Stimulated activated CD4-positive, alpha-beta T cell treated with anti-CD3 and anti-CD28 coated beads, Interleukin-4, amount 100 ng/mL, for 1 hour (primary cell): ENCODE measurements around the gene ZNF836.
A peak's percentile ranks its signal among the peaks of the same experiment; 100 is the strongest.
"Not testable (repeated sequence)": the region's sequence is repeated elsewhere in the genome, so short reads cannot be mapped to it uniquely, and the experiment has no call there.

Source experiments
- DNase-seq: peaks from one replicate; pipeline ENCODE4 v3.0.0-alpha.2; 2020

Gene ZNF836

DNA sequence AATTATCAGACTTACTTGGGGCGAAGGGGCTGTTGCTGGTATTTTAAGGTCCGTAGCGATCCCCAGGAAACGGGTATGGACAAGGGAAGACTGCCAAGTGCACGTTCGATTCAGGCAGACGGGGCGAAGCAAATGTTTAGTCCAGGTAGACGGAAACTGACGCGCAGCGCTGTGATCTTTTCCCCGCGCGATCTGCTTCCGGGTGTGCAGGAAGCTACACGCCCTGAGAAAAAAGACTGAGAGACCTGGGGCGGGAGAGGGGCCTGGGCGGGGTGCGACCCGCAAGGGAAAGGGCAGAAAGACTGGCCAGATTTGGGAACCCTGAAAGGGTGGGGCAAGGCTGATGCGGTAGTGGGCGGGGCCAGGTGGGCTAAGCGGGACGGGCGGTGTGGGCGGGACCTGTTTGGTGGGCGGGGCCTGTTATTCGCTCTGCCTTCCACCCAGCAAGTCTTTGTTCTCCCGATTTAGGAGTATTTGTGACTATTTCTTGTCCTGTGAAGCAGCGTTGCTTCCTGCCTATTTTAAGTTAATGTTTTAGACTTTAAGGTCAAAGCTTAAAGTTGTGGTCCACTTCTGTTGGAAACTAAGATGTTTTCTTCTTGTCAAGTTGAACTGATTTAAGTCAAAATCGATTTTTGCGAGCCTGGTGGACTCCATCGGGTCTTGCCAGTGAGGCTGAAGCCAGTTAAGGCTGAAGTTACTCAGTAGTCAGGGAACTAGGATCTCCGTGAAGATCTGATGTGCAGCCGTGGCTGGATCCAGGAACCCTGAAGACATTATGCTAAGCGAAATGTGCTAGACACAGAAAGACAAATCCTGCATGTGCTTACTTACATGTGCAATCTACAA is at the start of gene ZNF836:
ZNF836 (minus strand) TSS at position 301 of the 849 bp plus-strand sequence. CDS start 3,549 bp downstream, outside the sequence.
- DNase-seq, result peak; percentile 89

DNA sequence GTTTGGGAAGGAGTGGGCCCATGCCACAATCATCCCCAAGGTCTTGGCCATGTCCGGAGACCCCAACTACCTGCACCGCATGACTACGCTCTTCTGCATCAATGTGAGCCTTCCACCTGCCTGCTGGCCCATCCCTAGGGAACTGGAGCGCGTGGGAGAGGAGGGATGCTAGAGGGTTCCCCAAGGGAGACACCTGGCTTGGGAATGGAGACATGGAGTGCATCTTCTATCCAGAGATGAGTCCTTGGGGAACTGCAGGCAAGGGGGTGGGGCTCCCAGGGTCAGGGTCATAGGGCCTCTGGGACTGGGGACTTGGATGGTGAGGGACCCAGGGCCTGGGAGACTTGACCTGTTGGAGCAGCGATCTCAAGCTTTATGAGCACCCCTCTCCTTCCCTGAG is 49.6 kb upstream of the ZNF836 start:
- no peak for DNase-seq

DNA sequence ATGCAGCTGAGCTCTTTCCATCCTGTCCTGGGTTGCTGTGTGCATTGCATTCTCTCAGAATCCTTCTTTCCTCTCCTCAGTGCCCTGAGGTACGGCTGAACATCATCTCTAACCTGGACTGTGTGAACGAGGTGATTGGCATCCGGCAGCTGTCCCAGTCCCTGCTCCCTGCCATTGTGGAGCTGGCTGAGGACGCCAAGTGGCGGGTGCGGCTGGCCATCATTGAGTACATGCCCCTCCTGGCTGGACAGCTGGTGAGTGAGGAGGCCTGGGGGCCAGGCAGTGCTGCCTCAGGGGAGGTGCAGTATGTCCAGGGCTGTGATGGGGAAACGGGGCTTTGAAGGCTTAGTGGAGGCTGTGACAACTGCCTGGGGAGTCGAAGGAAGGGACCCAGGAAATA is 48.2 kb upstream of the ZNF836 start:
- DNase-seq, result no peak

DNA sequence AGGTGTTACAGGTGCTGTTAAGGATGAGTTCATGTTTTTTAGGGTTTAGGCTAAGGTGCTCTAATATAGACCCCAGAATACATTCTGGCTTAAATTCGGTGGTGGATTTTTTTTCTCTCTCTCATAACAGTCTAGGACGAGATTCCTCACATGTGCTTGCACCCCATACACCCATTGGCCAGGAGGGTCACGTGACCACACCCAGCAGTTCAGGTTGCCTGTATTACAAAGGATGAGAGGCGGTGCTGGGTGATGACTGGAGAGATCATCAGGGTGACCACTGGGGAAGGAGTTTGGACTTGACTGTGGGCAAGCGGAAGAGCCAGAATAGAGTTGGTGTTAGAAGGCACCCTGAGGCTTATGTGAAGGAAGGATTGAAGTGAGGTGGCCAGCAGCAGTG is 46.2 kb upstream of the ZNF836 start:
- no peak for DNase-seq

DNA sequence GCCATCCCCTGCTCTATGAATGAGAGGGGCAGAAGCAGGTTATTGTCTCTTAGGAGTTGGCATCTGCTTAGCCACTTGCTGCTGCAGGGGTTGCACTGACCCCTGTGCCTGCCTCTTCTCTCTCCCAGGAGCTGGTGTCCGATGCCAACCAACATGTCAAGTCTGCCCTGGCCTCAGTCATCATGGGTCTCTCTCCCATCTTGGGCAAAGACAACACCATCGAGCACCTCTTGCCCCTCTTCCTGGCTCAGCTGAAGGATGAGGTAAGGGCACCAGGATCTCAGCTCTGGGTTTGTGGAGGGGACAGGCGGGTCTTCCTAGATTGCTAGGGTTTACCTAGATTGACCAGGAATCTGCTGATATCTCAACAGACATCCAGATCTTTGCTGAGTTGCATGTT is 45.0 kb upstream of the ZNF836 start:
- no peak for DNase-seq

DNA sequence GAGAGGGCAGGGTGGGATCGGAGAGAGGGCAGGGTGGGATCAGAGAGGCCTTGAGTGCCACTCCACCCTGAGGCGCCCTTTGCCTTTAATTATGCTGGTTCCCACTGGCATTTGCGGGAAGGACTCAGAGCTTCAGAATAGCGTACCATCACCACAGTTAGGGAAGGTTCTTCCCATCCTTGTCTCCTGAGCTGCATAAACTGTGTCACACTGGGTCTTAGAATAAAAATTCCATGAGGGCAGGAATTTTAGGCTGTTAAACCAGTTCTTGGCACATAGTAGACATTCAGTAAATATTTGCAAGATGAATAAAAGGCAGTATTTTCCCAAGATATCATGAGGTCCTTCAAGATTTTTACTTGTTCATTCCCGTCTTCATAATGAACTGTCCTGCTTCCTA is 42.8 kb upstream of the ZNF836 start:
- DNase-seq, result no peak

DNA sequence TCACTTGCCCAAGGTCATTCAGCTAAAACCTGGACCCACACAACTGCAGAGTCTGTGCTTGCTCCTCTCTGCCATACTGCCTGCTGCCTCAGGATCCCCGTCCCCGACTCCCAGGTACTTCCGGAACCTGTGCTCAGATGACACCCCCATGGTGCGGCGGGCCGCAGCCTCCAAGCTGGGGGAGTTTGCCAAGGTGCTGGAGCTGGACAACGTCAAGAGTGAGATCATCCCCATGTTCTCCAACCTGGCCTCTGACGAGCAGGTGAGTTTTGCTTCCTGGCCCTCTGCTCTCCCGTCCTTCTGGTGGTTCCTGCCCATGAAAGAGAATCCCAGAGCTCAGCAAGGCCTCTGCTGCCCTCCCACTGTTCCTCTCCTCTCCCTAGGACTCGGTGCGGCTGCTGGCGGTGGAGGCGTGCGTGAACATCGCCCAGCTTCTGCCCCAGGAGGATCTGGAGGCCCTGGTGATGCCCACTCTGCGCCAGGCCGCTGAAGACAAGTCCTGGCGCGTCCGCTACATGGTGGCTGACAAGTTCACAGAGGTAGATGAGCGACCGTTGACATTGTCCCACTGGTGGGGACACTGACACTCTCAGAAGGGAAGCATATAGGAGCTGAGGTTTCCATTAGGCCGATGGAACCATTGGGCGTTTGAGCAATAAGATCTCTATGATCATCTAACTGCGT is 41.3 kb upstream of the ZNF836 start:
- no peak for DNase-seq

DNA sequence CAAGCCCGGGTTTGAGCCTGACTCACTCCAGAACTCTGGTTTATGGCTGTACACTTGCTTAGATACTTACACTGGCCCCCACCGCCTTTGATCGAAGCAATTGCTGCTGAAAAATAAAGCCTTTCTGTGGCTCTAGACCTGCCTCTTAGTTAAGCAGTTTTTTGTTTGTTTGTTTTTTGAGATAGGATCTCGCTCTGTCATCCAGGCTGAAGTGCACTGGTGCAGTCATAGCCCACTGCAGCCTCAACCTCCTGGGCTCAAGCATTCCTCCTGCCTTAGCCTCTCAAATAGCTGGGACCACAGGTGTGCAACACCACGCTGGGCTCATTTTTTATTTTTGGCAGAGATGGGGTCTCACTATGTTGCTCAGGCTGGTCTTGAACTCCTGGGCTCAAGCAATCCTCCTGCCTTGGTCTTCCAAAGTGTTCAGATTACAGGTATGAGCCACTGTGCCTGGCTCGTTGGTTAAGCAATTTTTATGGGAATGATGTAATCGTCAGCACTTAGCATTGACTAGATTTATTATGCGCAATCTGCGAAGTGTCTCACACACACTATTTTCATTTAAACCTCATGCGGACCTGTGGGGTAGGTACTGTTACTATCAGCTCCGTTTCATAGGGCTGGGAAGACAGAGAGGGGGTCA is 40.6 kb upstream of the ZNF836 start:
- DNase-seq, result no peak

DNA sequence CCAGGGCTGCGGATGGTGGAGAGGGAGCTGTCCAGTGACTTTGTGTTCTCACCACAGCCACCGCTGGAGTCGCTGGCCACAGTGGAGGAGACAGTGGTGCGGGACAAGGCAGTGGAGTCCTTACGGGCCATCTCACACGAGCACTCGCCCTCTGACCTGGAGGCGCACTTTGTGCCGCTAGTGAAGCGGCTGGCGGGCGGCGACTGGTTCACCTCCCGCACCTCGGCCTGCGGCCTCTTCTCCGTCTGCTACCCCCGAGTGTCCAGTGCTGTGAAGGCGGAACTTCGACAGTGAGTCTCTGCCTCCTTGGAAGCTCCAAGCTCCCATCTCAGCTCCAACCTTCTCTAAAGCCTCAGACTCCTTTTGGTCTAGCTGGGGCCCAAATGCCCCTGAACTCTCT is 39.8 kb upstream of the ZNF836 start:
- DNase-seq, result no peak

DNA sequence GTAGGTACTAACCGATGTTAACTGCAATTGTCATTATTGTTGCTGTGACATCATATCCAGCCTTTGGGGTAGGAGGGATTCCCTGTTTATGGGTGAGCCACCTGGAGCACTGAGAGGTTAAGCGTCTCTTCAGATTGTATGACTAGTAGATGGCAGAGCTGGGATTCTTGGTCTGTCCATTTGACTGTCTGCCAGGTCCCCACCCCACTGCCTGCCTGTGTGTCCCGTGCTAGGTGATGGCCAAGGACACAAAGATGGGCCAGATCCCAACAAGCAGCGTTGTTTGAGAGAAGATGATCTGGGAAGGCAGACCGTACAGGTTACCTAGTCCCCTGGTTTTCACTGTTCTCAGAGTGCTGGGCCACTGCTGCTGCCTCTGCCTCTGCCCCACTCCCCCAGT is 35.1 kb upstream of the ZNF836 start:
- no peak for DNase-seq

DNA sequence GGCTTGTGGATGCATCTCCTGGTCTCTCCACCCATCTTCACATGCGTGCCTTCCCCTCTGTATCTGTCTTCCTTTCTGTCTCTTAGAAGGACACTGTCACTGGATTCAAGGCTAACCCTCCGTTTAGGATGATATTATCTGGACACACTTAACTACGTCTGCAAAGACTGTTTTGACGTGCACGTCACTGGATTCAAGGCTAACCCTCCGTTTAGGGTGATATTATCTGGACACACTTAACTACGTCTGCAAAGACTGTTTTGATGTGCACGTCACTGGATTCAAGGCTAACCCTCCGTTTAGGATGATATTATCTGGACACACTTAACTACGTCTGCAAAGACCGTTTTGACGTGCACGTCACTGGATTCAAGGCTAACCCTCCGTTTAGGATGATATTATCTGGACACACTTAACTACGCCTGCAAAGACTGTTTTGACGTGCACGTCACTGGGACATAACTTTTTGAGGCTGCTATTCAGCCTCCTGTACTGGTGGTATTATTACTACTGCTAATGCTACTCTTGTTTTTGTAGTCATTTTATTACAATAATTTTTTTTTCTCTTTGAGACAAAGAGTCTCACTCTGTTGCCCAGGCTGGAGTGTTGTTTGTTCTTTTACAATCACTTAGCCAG is 29.5 kb upstream of the ZNF836 start:
- DNase-seq, result not testable (repeated sequence)

DNA sequence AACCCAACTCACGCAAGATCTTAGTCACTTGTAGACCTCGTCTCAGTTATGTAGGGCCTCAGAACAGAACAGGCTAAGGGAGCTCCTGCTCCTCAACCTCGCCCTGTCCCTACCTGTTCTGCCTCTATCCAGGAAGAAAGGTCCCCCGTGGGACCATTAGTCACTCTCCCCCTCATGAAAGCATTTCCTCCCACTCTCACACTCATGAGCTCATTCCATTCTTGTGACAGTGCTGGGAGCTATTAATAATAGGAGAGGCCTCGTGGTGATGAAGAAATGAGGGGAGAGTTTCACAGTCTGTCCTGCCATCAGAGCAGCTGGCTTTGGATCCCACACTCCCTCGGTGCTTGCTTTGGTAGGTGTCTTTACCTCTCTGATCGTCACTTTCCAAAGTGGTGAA is 28.6 kb upstream of the ZNF836 start:
- no peak for DNase-seq

DNA sequence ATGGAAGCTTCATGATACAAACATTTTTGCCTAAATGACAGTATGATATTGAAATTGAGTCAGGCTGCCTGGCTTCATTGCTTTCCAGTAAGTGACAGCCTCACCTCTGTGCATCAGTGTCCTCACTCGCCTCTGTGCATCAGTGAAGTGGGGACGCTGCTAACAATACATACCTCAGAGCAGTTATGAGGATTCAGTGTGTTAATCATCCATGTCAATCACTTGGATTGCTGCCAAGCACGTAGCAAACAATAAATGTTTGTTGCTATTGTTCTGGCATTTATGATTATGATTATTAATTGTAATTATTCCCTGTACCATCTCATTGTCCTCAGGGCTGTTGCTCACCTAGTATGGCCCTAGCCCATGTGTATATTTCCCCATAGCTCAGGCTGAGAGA is 27.3 kb upstream of the ZNF836 start:
- no peak for DNase-seq

DNA sequence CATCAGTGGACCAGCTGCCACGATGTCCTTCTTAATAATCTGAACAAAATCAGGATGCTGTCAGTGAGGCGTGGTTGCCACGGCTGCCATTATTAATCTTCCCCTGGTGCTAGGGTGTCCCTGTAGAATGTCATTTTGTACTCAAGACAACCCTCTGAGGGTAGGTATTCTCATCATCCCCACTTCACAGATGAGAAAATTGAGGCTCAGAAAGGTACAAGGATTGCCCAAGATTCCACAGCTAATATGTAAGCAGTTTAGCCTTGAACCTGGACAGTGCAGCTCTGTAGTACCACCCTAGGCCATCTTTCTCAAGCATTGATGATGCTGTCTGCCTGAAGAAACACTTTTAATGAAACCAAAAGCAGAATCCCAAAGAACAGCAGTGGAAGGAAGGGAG is 26.5 kb upstream of the ZNF836 start:
- no peak for DNase-seq

DNA sequence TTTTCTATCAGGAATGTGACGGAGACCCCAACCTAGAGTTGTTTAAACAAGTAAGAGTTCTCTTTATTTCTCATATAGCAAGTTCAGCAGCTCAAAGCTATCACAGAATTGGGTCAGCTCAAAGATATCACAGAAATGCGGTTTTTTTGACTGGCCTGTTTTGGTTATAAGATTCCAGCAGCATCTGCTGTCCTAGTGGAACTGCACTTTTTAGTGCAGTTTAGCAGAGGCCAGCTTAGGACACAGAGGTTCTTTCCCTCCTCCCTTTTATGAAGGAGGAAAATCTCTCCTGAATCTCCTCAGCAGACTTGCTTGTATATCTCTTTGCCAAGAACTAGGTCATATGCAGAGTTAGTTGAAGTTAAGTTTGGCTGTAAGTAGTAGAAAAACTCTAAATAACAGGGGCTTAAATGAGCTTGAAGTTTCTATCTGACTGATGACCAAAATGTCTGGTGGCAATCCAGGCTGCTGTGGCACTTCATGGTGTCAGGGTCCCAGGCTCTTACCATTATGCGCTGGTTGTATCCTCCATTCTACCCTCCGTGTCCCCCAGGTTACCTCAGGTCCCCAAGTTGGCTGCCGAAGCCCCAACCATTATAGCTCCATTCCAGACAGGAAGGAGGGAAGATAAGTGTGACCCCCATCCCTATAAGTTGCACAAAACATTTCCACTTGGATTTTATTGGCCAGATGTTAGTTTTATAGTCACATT is 25.0 kb upstream of the ZNF836 start:
- DNase-seq, result no peak

DNA sequence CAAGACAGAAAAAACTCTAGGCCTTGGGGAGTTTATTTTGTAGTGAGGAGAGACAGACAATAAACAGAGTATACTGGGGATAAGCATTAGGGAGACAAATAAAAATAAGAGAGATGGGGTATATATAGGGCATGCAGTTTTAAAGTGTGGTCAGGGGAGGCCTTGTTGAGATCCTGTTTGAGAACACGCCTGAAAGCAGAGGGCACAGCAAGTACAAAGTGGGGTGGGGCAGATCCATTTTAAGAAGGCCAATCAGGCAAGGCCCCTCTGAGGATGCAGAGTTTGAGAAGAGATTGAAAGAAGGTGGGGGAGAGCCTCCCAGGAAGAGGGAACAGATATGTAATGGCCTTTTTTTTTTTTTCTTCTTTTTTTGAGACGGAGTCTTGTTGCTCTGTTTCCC is 20.5 kb upstream of the ZNF836 start:
- no peak for DNase-seq

DNA sequence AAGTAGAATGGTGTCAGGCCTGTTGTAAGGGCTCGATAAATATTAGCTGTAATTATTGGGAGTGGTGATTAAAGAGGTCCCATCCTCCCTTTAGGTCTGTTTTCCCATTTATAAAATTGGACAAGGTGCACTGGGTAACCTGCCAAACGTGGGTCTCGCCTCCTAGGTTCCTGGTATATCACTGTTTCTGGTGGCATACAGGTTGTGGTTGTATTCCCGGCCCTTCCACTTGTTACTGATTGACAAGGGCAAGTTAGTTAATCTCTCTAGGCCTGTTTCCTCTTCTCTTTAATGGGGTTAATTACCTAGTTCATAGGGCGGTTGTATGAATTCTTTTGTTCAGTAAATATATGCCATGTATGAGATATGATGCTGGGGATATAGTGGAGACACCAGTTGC is 20.0 kb upstream of the ZNF836 start:
- no peak for DNase-seq

DNA sequence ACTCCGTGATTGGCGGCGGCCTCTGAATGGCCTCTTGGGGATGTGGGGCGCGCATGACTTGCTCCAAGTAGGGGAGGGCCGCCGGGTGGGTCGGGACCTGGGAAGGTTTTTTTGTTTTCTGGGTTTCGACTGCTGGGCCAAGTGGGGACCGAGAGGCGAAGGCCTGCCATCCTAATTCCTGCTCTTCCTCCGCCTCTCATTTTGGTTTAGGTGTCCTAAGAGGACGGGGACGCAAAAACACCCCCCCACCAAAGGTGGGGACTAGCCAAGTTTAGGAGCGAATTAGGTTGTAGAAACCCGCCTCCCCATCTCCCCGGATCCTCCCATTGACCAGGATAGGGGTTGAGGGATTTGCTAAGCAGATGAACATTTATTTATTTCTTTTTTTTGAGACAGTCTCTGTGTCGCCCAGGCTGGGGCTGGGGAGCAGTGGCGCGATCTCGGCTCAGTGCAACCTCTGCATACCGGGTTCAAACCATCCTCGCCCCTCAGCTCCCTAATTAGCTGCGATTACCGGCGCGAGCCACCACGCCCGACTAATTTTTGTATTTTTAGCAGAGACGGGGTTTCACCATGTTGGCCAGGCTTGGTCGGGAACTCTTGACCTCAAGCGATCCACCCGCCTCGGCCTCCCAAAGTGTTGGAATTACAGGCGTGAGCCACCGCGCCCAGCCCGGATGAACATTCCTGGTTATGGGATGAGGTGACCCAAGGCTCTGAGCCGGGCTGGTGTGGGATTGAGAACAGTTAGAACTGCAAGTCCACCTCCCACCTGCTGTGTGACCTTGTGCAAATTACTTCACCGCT is 19.3 kb upstream of the ZNF836 start:
- peak; percentile 19 for DNase-seq

DNA sequence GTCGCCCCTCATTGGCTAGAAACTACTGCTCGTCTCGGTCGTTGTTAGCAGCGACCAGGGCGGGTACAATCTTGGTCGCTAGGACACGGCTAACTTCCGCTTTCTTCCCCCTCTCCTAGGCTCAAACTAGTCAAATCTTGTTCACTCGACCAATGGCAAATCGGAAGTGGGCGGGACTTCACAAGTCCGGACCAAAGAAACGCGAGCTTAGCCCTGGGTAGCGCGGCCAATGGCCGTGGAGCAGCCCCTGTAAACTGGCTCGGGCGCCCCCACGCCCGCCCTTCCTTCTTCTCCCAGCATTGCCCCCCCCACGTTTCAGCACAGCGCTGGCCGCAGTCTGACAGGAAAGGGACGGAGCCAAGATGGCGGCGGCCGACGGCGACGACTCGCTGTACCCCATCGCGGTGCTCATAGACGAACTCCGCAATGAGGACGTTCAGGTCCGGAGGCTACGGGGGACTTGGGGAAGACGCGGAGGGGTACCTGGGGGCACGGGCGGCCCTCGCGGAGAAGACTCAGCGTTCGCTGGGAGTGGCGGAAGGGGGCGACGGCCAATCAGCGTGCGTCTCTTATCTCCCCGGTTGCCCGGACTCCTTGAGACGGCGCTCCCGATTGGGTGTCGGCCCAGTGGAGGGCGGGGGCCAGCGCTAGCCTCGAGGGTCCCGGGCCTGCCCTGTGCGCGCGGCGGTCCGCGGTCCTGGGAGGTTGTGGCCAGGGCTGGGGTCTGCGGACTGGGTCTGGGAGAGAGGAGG is 18.5 kb upstream of the ZNF836 start, which contains the start of gene PPP2R1A:
PPP2R1A (plus strand) TSS at position 318 of the 752 bp plus-strand sequence; CDS start at position 363, 45 bp downstream.
- DNase-seq, result peak; percentile 97

DNA sequence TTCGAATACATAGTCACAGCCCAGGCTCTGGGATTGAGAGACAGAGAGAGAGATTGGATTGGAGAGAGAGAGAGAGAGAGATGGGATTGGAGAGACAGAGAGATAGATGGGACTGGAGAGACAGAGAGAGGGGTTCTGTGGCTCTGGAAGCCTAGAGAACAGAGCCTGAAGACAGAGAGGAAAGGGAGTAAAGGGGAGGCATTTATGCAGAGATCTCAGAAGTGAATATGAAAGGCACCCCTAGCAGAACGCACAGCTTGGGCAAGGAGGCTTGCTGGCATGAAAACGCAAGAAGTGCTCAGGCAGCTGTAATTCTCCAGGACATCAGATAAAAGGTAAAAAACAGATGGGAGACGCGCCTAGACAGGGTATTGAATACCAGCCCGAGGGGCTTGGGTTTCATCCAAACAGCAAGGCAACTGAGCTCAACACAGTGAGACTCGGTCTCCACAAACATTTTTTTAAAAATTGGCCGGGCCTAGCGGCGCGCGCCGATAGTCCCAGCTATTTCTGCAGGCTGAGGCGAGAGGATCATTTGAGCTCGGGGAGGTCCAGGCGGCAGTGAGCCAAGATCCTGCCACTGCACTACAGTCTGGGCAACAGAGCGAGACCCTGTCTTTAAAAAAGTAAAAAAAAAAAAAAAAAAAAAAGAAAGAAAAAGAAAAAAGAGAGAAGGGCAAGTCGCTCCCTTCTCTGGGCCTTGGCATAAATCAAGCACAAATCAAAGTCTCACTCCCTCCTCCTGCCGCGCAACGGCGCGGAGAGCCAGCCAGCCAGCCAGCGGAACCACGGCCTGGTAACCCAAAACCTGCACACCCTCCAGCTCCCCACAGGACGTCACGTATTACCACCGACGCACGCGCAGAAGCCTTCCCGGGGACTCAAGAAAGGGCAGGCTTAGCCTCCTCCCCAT is 17.7 kb upstream of the ZNF836 start:
- DNase-seq, result peak; percentile 97
